ENCODE data around the gene DRD4. TPM values are rescaled to one million over a fixed set of nuclear protein-coding genes. Genes with fewer than 3 reads are reported as not detected.
"Not testable (repeated sequence)": the region's sequence is repeated elsewhere in the genome, so short reads cannot be mapped to it uniquely, and the experiment has no call there.

The DRD4 gene
- total RNA-seq, 2 experiments from 2014 or later = 0.70 to 0.82 TPM

DNA sequence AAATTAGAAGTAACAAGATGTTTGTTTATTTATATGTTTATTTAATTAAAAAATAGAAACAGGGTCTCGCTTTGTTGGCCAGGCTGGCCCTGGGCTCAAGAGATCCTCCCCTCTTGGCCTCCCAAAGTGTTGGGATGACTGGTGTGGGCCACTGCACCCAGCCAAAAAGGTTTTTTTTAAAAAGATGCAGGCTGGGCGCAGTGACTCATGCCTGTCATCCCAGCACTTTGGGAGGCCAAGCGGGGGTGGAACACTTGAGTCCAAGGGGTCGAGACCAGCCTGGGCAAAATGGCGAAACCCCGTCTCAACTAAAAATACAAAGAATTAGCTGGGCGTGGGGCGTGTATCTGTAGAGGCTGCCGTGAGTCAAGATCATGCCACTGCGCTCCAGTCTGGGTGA is 13.4 kb downstream of the DRD4 start:
- Histone ChIP-seq H3K27me3 (ENCODE audit: control insufficient read depth in 1 of 2, insufficient read depth in 2 of 2, low read length in 2 of 2) (no peaks in the 10 kb centered on the region), H3K4me3 (ENCODE audit: low read length) (no peak overlapping the region), H3K4me1 (ENCODE audit: insufficient read depth, low read length) (no peaks in the 10 kb centered on the region), H3K36me3 (ENCODE audit: insufficient read depth, low read length) (peaks cover 11% of the 10 kb centered on the region), H3K27ac (ENCODE audit: low read depth in 1 of 2, low read length in 2 of 2) (no peak overlapping the region), H3K9me3 (ENCODE audit: control insufficient read depth in 1 of 2, insufficient read depth in 1 of 2, low read length in 2 of 2) (no peaks in the 10 kb centered on the region)
- DNase-seq = no peak
- no peaks in the 10 kb centered on the region for H3K9me3 Mint-ChIP-seq
- no peak for ATAC-seq (ENCODE audit: poor library complexity)
- ChIA-PET CTCF (no interaction called here), POLR2A (no interaction called here)
- no peaks in the 10 kb centered on the region for H3K4me1 Mint-ChIP-seq (ENCODE audit: low read depth)
- intact Hi-C loops (cut with DNase I, micrococcal nuclease) = no loop called here
- TF ChIP-seq, protein P1, sequence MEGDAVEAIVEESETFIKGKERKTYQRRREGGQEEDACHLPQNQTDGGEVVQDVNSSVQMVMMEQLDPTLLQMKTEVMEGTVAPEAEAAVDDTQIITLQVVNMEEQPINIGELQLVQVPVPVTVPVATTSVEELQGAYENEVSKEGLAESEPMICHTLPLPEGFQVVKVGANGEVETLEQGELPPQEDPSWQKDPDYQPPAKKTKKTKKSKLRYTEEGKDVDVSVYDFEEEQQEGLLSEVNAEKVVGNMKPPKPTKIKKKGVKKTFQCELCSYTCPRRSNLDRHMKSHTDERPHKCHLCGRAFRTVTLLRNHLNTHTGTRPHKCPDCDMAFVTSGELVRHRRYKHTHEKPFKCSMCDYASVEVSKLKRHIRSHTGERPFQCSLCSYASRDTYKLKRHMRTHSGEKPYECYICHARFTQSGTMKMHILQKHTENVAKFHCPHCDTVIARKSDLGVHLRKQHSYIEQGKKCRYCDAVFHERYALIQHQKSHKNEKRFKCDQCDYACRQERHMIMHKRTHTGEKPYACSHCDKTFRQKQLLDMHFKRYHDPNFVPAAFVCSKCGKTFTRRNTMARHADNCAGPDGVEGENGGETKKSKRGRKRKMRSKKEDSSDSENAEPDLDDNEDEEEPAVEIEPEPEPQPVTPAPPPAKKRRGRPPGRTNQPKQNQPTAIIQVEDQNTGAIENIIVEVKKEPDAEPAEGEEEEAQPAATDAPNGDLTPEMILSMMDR (IDR thresholded peaks at IDR 0.05) = no peak
- H3K27ac Mint-ChIP-seq = no peak overlapping the region
- no peaks in the 10 kb centered on the region for H3K27me3 Mint-ChIP-seq
- H3K36me3 Mint-ChIP-seq (ENCODE audit: low read depth) = peaks cover 27% of the 10 kb centered on the region
- H3K4me3 Mint-ChIP-seq = no peak overlapping the region

DNA sequence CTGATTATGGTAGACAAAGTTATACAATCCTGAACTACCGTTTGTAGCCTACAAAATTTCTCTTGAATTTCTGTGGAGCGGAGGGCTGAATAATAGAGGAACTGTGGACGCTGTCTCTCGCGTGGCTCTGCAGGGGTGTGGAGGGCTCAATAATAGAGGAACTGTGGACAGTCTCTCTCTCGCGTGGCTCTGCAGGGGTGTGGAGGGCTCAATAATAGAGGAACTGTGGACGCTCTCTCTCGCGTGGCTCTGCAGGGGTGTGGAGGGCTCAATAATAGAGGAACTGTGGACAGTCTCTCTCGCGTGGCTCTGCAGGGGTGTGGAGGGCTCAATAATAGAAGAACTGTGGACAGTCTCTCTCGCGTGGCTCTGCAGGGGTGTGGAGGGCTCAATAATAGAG is 16.1 kb downstream of the DRD4 start:
- CTCF ChIA-PET; H3K9me3 ChIP-seq (ENCODE audit: control insufficient read depth in 1 of 2, insufficient read depth in 1 of 2, low read length in 2 of 2); H3K27me3 ChIP-seq (ENCODE audit: control insufficient read depth in 1 of 2, insufficient read depth in 2 of 2, low read length in 2 of 2); H3K4me1 ChIP-seq (ENCODE audit: insufficient read depth, low read length); DNase-seq; H3K9me3 Mint-ChIP-seq; intact Hi-C loops (cut with DNase I, micrococcal nuclease); ATAC-seq (ENCODE audit: poor library complexity); H3K4me1 Mint-ChIP-seq (ENCODE audit: low read depth); H3K4me3 ChIP-seq (ENCODE audit: low read length); H3K27me3 Mint-ChIP-seq; H3K4me3 Mint-ChIP-seq; H3K27ac Mint-ChIP-seq; POLR2A ChIA-PET; H3K27ac ChIP-seq (ENCODE audit: low read depth in 1 of 2, low read length in 2 of 2): not testable (repeated sequence)
- peaks cover 25% of the 10 kb centered on the region for H3K36me3 ChIP-seq (ENCODE audit: insufficient read depth, low read length)
- peaks cover 28% of the 10 kb centered on the region for H3K36me3 Mint-ChIP-seq (ENCODE audit: low read depth)

DNA sequence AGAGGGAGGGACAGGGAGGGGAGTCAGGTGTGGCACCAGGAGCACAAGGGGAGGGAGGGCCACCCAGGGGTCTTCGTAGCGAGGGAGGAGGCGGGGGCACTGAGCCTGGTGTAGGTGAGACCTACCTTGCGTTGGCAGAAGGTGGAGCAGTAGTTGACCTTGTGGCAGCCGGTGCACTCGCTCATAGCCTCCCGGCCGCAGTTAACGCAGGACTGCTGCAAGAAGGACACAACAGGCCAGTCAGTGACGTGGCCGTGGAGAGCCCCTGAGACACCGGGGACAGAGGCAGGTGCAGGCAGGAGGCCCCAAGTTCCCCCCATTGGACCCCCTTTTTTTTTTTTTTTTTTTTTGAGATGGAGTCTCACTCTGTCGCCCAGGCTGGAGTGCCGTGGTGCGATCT is 16.8 kb downstream of the DRD4 start:
- no peaks in the 10 kb centered on the region for H3K9me3 Mint-ChIP-seq

DNA sequence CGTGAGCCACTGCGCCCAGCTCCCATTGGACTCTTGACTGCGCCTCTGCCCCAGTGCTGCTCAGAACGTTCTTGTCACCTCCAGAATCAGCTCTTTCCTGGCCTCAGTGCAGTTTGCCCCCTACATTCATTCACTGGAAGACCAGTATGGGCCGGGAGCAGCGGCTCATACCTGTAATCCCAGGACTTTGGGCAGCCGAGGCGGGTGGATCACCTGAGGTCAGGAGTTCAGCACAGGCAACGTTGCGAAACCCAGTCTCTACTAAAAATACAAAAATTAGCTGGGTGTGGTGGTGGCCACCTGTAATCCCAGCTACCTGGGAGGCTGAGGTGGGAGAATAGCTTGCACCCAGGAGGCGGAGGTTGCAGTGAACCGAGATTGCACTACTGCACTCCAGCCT is 17.4 kb downstream of the DRD4 start:
- H3K9me3 ChIP-seq (ENCODE audit: control insufficient read depth in 1 of 2, insufficient read depth in 1 of 2, low read length in 2 of 2); H3K27ac Mint-ChIP-seq; H3K4me1 ChIP-seq (ENCODE audit: insufficient read depth, low read length); H3K27me3 ChIP-seq (ENCODE audit: control insufficient read depth in 1 of 2, insufficient read depth in 2 of 2, low read length in 2 of 2); H3K27ac ChIP-seq (ENCODE audit: low read depth in 1 of 2, low read length in 2 of 2); DNase-seq; H3K4me3 ChIP-seq (ENCODE audit: low read length); H3K4me3 Mint-ChIP-seq; CTCF ChIA-PET; ATAC-seq (ENCODE audit: poor library complexity); POLR2A ChIA-PET; intact Hi-C loops (cut with DNase I, micrococcal nuclease); H3K4me1 Mint-ChIP-seq (ENCODE audit: low read depth); H3K27me3 Mint-ChIP-seq; H3K9me3 Mint-ChIP-seq: not testable (repeated sequence)
- H3K36me3 Mint-ChIP-seq (ENCODE audit: low read depth) = peaks cover 31% of the 10 kb centered on the region
- peaks cover 36% of the 10 kb centered on the region for H3K36me3 ChIP-seq (ENCODE audit: insufficient read depth, low read length)

More for the DNA sequence above, 16.8 kb downstream of the DRD4 start:
- no peaks in the 10 kb centered on the region for H3K27me3 ChIP-seq (ENCODE audit: control insufficient read depth in 1 of 2, insufficient read depth in 2 of 2, low read length in 2 of 2)
- POLR2A ChIA-PET = no interaction called here
- H3K9me3 ChIP-seq (ENCODE audit: control insufficient read depth in 1 of 2, insufficient read depth in 1 of 2, low read length in 2 of 2) = no peaks in the 10 kb centered on the region
- TF ChIP-seq, protein P1 (IDR thresholded peaks at IDR 0.05) = no peak
- no peaks in the 10 kb centered on the region for H3K4me1 ChIP-seq (ENCODE audit: insufficient read depth, low read length)
- peaks cover 31% of the 10 kb centered on the region for H3K36me3 ChIP-seq (ENCODE audit: insufficient read depth, low read length)
- Mint-ChIP-seq H3K27ac (no peak overlapping the region), H3K4me1 (ENCODE audit: low read depth) (no peaks in the 10 kb centered on the region), H3K36me3 (ENCODE audit: low read depth) (peaks cover 28% of the 10 kb centered on the region), H3K4me3 (no peak overlapping the region), H3K27me3 (no peaks in the 10 kb centered on the region)
- H3K4me3 ChIP-seq (ENCODE audit: low read length) = no peak overlapping the region
- CTCF ChIA-PET = no interaction called here
- DNase-seq (no peak), ATAC-seq (ENCODE audit: poor library complexity) (no peak)
- H3K27ac ChIP-seq (ENCODE audit: low read depth in 1 of 2, low read length in 2 of 2) = no peak overlapping the region
- intact Hi-C loops (cut with DNase I, micrococcal nuclease) = no loop called here

Data from CD4-positive, alpha-beta T cell (primary cell).